Measurements from ENCODE around the gene CNOT6. TPM values are rescaled to one million over a fixed set of nuclear protein-coding genes. Genes with fewer than 3 reads are reported as not detected.
"Not testable (repeated sequence)": the region's sequence is repeated elsewhere in the genome, so short reads cannot be mapped to it uniquely, and the experiment has no call there.

CNOT6 gene
- total and polyA plus RNA-seq, 2 donors (not counting 1 experiment from before 2014, with no cell fraction given): 12.7 to 19.5 TPM

GRCh38 chr5:180464603-180464970 is 29.6 kb upstream of the CNOT6 start:
- Histone ChIP-seq H3K9ac (ENCODE audit: insufficient read depth, low read length) (no peak overlapping the region), H3K27me3 (ENCODE audit: control insufficient read depth, insufficient read depth, low read length) (peaks cover under 1% of the 10 kb centered on the region), H3K4me2 (ENCODE audit: extremely low read depth, insufficient read depth, low read length) (no peak overlapping the region), H3K36me3 (ENCODE audit: control insufficient read depth, insufficient read depth, low read length) (no peaks in the 10 kb centered on the region), H4K20me1 (ENCODE audit: control insufficient read depth, extremely low read depth, insufficient read depth, low read length) (no peaks in the 10 kb centered on the region), H3K27ac (ENCODE audit: insufficient read depth, low read length) (no peak overlapping the region), H2AFZ (ENCODE audit: low read length) (no peak overlapping the region), H3K9me3 (ENCODE audit: control insufficient read depth, insufficient read depth, low read depth, low read length) (no peaks in the 10 kb centered on the region), H3K4me1 (ENCODE audit: control insufficient read depth, extremely low read depth, insufficient read depth, low read length) (no peaks in the 10 kb centered on the region), H3K4me3 (replicated peaks in 1 of 4; ENCODE audit: control extremely low read depth in 1 of 4, insufficient read depth in 1 of 4, low read depth in 3 of 4, low read length in 4 of 4) (no peak overlapping the region), H3K79me2 (ENCODE audit: control insufficient read depth, insufficient read depth, low read length) (no peaks in the 10 kb centered on the region)
- no peak for DNase-seq (ENCODE audit: low read depth in 2 of 2)
- TF ChIP-seq EZH2 (IDR thresholded peaks at IDR 0.05; ENCODE audit: low read length, missing control alignments) (no peak), CTCF (conservative IDR thresholded peaks at IDR 0.05 in 1 of 2, IDR thresholded peaks at IDR 0.05 in 1 of 2; ENCODE audit: low read depth in 1 of 2, low read length in 2 of 2) (no peak)

GRCh38 chr5:180465052-180465451 is 29.1 kb upstream of the CNOT6 start:
- not testable (repeated sequence) for DNase-seq (ENCODE audit: low read depth in 2 of 2); H3K27me3 ChIP-seq (ENCODE audit: control insufficient read depth, insufficient read depth, low read length); H4K20me1 ChIP-seq (ENCODE audit: control insufficient read depth, extremely low read depth, insufficient read depth, low read length); H3K27ac ChIP-seq (ENCODE audit: insufficient read depth, low read length); H3K79me2 ChIP-seq (ENCODE audit: control insufficient read depth, insufficient read depth, low read length); H3K4me3 ChIP-seq (replicated peaks in 1 of 4; ENCODE audit: control extremely low read depth in 1 of 4, insufficient read depth in 1 of 4, low read depth in 3 of 4, low read length in 4 of 4); H3K4me1 ChIP-seq (ENCODE audit: control insufficient read depth, extremely low read depth, insufficient read depth, low read length); H2AFZ ChIP-seq (ENCODE audit: low read length); H3K36me3 ChIP-seq (ENCODE audit: control insufficient read depth, insufficient read depth, low read length); H3K9ac ChIP-seq (ENCODE audit: insufficient read depth, low read length); H3K4me2 ChIP-seq (ENCODE audit: extremely low read depth, insufficient read depth, low read length); H3K9me3 ChIP-seq (ENCODE audit: control insufficient read depth, insufficient read depth, low read depth, low read length)

- Histone ChIP-seq H3K4me1 (ENCODE audit: control insufficient read depth, extremely low read depth, insufficient read depth, low read length) (no peaks in the 10 kb centered on the region), H3K9me3 (ENCODE audit: control insufficient read depth, insufficient read depth, low read depth, low read length) (no peaks in the 10 kb centered on the region), H2AFZ (ENCODE audit: low read length) (no peak overlapping the region), H3K9ac (ENCODE audit: insufficient read depth, low read length) (no peak overlapping the region), H3K4me3 (replicated peaks in 1 of 4; ENCODE audit: control extremely low read depth in 1 of 4, insufficient read depth in 1 of 4, low read depth in 3 of 4, low read length in 4 of 4) (no peak overlapping the region), H3K79me2 (ENCODE audit: control insufficient read depth, insufficient read depth, low read length) (no peaks in the 10 kb centered on the region), H4K20me1 (ENCODE audit: control insufficient read depth, extremely low read depth, insufficient read depth, low read length) (no peaks in the 10 kb centered on the region), H3K27me3 (ENCODE audit: control insufficient read depth, insufficient read depth, low read length) (peaks cover 2% of the 10 kb centered on the region), H3K36me3 (ENCODE audit: control insufficient read depth, insufficient read depth, low read length) (no peaks in the 10 kb centered on the region), H3K4me2 (ENCODE audit: extremely low read depth, insufficient read depth, low read length) (no peak overlapping the region), H3K27ac (ENCODE audit: insufficient read depth, low read length) (no peak overlapping the region)
- DNase-seq (ENCODE audit: low read depth in 2 of 2): no peak
- no peak for TF ChIP-seq EZH2 (IDR thresholded peaks at IDR 0.05; ENCODE audit: low read length, missing control alignments)
- no peak for TF ChIP-seq CTCF (conservative IDR thresholded peaks at IDR 0.05 in 1 of 2, IDR thresholded peaks at IDR 0.05 in 1 of 2; ENCODE audit: low read depth in 1 of 2, low read length in 2 of 2)
These were observed 27.9 kb upstream of the CNOT6 start for GRCh38 chr5:180466316-180466715.

Data from fibroblast of lung (primary cell).